ENCODE data around the gene TSPAN16. TPM values are rescaled to one million over a fixed set of nuclear protein-coding genes. Genes with fewer than 3 reads are reported as not detected.
A peak's percentile ranks its signal among the peaks of the same experiment; 100 is the strongest.

The TSPAN16 gene
- total RNA-seq, 1 experiment from 2014 or later, result not detected

GRCh38 chr19:11364296-11364904, 68.4 kb downstream of the TSPAN16 start:
- no peak overlapping the region for H3K14ac ChIP-seq (ENCODE audit: insufficient read depth, low read length)
- H3K18ac ChIP-seq (ENCODE audit: insufficient read length, low read depth, low read length), result no peak overlapping the region
- H3K9ac ChIP-seq (ENCODE audit: extremely low read depth, insufficient read length, low read length), result no peak overlapping the region
- H2AK5ac ChIP-seq (ENCODE audit: insufficient read length, low read length), result no peak overlapping the region
- no peaks in the 10 kb centered on the region for H4K20me1 ChIP-seq (ENCODE audit: control insufficient read depth, insufficient read depth, insufficient read length)
- no peak overlapping the region for H2BK5ac ChIP-seq (ENCODE audit: insufficient read length, low read length)
- Mint-ChIP-seq H3K4me3 (no peak overlapping the region), H3K27me3 (ENCODE audit: low read depth) (peaks cover 18% of the 10 kb centered on the region), H3K27ac (peak overlapping the region in 1 of 3 experiments; percentile 16; a peak in 1 of 7 replicates), H3K36me3 (ENCODE audit: insufficient read depth in 1 of 3, low read depth in 3 of 3) (peaks cover 2 to 8% (median 5%) of the 10 kb centered on the region in 3 experiments; a peak in 6 of 7 replicates), H3K4me1 (peaks cover 6 to 17% of the 10 kb centered on the region in 2 experiments), H3K9me3 (no peaks in the 10 kb centered on the region; a peak in 1 of 5 replicates)
- no peak overlapping the region for H3T11ph ChIP-seq (ENCODE audit: low read length)
- no peaks in the 10 kb centered on the region for H3K79me1 ChIP-seq (ENCODE audit: insufficient read depth, low read depth, low read length, poor library complexity, severe bottlenecking)
- no peaks in the 10 kb centered on the region for H3K79me2 ChIP-seq (ENCODE audit: insufficient read depth, low read length)
- no peak overlapping the region for H3K27ac ChIP-seq (ENCODE audit: insufficient read length, low read depth, low read length)
- H2BK12ac ChIP-seq (ENCODE audit: insufficient read length, low read depth, low read length), result no peak overlapping the region
- H4K5ac ChIP-seq (ENCODE audit: insufficient read length, low read depth, low read length), result no peak overlapping the region
- H2BK120ac ChIP-seq (ENCODE audit: low read depth, low read length, poor library complexity, severe bottlenecking), result no peak overlapping the region
- H2BK20ac ChIP-seq (ENCODE audit: low read depth, low read length, poor library complexity, severe bottlenecking), result no peak overlapping the region
- no CpG with 5 or more reads among the region's 28 CpGs for WGBS (ENCODE audit: extremely low coverage, insufficient read length, low lambda C conversion rate)
- no peak overlapping the region for H2AFZ ChIP-seq (ENCODE audit: low read length)
- no peak overlapping the region for H3K23ac ChIP-seq (ENCODE audit: insufficient read length, low read depth, low read length)
- no peak for TF ChIP-seq CTCF (conservative IDR thresholded peaks at IDR 0.05)
- no peak overlapping the region for H2BK15ac ChIP-seq (ENCODE audit: low read depth, low read length)
- H4K8ac ChIP-seq (replicated peaks; ENCODE audit: insufficient read length, low read depth, low read length), result no peak overlapping the region
- H3K4me2 ChIP-seq (ENCODE audit: insufficient read depth, insufficient read length, low read length), result no peak overlapping the region
- no peaks in the 10 kb centered on the region; the same call in 1 of the 2 replicates for H3K4me1 ChIP-seq (ENCODE audit: insufficient read depth, low read length)
- H3K4ac ChIP-seq (ENCODE audit: low read depth, low read length), result no peak overlapping the region
- H3K9me3 ChIP-seq (ENCODE audit: control insufficient read depth, low read depth, low read length), result no peaks in the 10 kb centered on the region
- peaks cover 12% of the 10 kb centered on the region for H3K23me2 ChIP-seq (ENCODE audit: insufficient read length, low read depth, low read length, poor library complexity, severe bottlenecking)
- H4K91ac ChIP-seq (ENCODE audit: insufficient read length, low read depth, low read length), result no peak overlapping the region
- H3K27me3 ChIP-seq (ENCODE audit: insufficient read depth, low read length), result no peaks in the 10 kb centered on the region; the same call in 1 of the 2 replicates
- H3K56ac ChIP-seq (ENCODE audit: insufficient read length, low read depth, low read length), result no peak overlapping the region
- no peak for DNase-seq

Data from H9 (cell line).